HG02970 (cell line): Measurements from ENCODE around the gene AKAP13.

Experiments
- ATAC-seq: cut with Tn5 transposase; IDR thresholded peaks from one replicate; pipeline ENCODE4 v1.9.1; 2021; ENCODE audit warnings: mild to moderate bottlenecking, moderate library complexity, moderate number of reproducible peaks; ENCODE audit not compliant: unreplicated experiment, low FRiP score

The AKAP13 gene

GRCh38 chr15:85606738-85607137 is 226.3 kb downstream of the AKAP13 start:
- no peak for ATAC-seq

DNA sequence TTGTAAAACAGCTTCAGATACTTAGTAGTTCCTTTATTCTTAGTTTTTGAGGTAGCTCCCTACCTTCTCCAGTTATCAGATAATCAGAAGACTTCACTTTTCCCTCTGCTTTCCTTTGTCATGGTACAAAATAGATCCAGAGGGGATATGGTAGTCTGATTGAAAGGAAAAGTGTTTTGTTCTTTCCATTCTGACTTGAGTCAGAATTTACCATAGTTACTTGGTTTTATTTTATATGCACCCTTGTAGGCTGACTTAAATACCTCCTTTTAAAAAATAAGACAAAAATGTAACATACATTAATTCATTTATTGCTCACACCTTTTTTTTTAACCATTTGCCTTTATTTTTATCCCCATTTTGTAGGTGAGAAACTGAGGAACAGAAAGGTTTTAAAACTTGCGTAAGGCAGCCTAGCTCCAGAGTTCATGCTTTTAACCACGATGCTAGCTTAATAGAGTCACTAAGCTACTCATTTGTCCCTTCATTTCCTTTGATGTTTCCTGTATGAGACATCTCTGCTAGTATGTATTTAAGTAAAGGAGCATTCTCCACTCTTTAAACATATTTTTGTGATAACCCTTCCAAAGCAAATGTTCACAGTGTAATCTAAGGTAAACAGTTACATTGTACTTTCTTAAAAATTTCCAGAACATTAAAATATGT is 226.9 kb downstream of the AKAP13 start:
- ATAC-seq = no peak

DNA sequence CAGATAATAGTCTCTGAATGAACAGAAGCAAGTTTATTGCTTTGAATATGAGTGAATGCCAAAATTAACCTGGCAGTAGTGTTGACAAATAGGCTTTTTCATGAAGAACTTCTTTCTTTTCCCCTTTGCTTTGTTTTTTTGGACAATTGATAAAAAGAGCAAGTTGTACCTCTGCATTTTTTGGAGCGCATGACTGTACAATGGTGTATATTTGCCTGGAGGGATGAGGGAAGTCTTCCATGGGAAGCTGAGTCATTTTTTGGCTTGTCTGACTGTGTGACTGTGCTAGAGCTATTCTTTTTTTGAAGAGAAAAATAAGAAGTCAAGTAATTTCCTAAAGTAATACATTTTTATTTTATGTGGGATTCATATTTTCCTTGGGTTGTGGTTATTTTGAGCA is 227.4 kb downstream of the AKAP13 start:
- no peak for ATAC-seq

- no peak for ATAC-seq
These were observed 229.1 kb downstream of the AKAP13 start for GRCh38 chr15:85609492-85609891.

- ATAC-seq = no peak
These were observed 231.0 kb downstream of the AKAP13 start for GRCh38 chr15:85611361-85611760.

- ATAC-seq = no peak
These were observed 233.7 kb downstream of the AKAP13 start for GRCh38 chr15:85614059-85614458.

- ATAC-seq = no peak
These were observed 235.5 kb downstream of the AKAP13 start for GRCh38 chr15:85615930-85616329.

DNA sequence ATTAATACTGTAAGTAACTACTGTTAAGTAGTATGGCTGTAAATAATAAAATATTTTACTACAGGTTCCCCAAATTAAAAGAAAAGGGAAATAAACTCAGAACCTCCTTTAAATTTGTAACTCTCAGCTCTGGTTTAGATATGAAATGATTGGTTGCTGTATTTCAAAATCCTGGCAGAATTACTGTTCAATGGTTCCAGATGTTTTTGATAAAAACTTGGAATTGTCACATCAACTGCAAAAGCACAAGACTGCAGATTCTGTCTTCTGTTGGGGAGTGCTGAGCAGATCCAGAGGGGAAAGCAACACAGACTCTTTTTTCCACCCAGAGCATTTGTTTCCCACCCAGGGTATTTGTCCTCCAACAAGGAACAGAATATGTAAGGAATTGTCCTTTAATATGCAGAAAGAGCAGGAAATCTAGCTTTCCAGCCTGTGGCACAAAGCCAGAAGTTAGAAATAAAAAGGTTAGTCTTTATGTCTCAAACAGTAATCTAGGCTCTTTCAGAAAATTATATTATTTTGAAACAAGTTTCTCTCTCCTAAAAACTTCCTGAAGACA is 236.2 kb downstream of the AKAP13 start:
- ATAC-seq = no peak

GRCh38 chr15:85618228-85618505 is 237.8 kb downstream of the AKAP13 start:
- no peak for ATAC-seq

GRCh38 chr15:85618956-85619491 is 238.6 kb downstream of the AKAP13 start:
- no peak for ATAC-seq

- ATAC-seq = no peak
These were observed 239.7 kb downstream of the AKAP13 start for GRCh38 chr15:85619992-85620689.

GRCh38 chr15:85620690-85621049 is 240.3 kb downstream of the AKAP13 start:
- no peak for ATAC-seq

GRCh38 chr15:85621094-85621493 is 240.7 kb downstream of the AKAP13 start:
- ATAC-seq = no peak

DNA sequence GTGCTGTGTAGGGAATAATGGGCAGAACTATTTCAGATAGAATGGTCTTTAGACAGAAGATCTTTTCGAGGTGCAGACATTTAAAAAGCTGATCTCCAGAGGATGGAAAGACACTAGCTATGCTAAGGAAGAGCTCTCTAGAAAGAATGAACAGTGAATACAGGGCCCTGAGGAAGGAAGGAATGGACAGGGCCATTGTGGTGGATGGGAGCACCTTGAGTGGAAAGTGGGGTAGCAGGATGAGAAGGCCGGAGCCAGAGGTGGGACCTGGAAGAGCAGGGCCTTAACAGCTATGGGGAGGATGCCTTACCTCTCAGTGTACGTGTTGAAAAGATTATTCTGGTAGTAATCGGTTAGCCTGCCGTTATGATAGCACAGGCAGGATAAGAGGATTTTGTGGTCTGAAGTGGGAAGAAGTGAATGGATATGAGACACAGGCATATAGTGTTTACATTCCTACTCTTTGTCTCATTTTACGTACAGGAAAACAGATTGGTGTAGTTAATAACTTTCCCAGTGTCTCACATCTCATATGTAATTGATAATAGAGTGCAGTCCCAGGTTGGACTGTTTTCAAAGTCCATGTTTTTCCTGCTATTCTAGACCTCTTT is 241.9 kb downstream of the AKAP13 start:
- no peak for ATAC-seq

- ATAC-seq = no peak
These were observed 243.1 kb downstream of the AKAP13 start for GRCh38 chr15:85623315-85624049.

DNA sequence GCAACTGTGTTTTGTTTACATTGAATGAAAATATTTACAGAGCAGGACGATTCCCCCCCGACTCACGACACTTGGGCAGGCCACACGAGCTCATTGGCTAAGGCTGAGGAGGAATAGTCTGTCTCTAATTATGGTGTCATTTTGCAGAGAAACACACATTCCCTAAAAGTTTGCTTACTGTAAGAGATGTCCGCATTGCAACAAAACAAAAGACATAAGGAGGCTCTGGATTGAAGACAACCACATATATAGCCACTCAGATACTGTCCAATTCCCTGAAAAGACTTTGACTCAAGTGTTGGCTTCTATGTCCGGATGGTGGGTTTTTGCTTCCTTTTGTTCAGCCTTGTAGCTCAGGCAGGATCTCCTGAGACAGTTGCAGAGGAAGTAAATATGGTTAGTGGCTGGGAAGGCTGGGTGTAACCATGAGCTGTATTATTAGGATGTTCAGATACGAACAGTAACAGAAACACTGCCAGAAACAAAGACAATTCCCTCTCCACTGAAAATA is 243.9 kb downstream of the AKAP13 start:
- no peak for ATAC-seq

DNA sequence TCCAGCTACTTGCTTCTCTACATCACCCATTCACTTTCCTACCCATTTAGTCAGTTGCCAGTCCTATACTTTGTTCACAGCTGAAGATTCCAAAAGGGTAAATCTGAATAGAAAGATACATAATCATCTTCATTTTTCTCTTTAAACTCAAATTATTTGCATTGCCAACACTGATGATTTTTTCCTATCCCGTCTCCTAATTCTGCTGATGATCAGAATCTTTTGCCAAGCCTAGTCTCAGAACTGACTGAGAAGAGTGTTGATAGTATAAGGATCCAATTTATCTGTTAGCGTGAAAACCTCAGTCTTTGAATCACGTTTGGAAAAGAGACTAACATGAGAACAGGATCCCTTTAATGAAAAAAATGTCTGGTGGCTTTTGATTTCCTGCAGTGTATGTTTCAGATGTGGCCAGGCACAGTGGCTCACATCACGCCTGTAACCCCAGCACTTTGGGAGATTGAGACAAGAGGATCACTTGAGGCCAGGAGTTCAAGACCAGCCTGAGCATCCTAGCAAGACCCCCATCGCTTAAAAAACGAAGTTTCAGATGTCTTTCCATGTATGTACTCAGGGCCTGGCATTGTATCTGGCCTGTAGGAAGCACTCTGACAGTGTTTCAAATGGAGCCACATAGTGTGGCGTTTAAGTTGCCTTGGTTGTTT is 244.9 kb downstream of the AKAP13 start:
- no peak for ATAC-seq

DNA sequence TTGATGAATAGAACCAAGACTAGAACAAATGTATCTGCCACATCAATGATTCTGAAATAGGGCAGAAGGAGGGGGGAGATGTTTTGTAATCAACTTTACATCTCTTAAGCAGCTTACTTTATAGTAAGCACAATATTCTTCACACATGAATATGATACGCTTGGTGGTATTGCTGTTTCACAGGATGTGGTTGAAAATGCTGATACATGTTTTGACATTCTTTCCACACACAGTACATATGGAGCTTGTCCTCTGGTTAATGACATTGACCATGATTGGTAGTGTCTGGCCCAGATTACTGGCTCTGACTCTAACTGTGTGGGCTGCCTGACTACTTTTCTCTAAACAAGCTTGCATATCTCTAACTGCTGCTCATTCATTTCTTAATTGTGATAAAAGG is 245.5 kb downstream of the AKAP13 start:
- no peak for ATAC-seq

GRCh38 chr15:85627213-85627935 is 247.0 kb downstream of the AKAP13 start:
- ATAC-seq = no peak

DNA sequence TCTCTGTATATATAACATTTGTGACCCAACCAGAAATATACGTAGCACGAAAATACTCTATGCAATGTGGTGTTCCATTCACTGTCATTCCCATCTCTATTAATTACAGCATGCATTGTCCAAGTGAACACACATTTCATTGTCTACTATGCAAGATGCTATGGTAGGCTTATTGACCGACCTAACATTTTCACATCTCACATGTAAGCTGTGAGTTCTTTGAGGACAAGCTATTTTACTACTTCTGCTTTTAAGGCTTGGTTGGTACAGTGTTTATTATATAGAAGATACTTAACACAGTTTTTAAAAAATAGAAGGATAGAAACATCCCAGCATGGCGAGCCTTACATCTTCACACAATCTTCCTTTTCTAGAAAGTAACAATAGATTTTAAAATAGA is 249.9 kb downstream of the AKAP13 start:
- no peak for ATAC-seq
